Esophagus squamous epithelium (tissue), 4 donors: ENCODE results near the gene MYO1F.

Experiments
- POLR2A ChIP-seq, 4 donors: fragments of 450-650 bp; IDR thresholded peaks; one replicate each; pipeline ENCODE4 v1.6.1; 2017; ENCODE audit warnings: antibody characterized with exemption in 4 of 4, mild to moderate bottlenecking in 4 of 4, moderate library complexity in 3 of 4
- TF ChIP-seq, protein P1 (sequence below), 6 experiments: fragments of 450-650 bp in 4 of 6; fragments of 200-600 bp in 2 of 6; sonication (generic) in 2 of 6; IDR thresholded peaks; one replicate each; pipeline ENCODE4 v1.5.1; 2016 to 2019; ENCODE audit warnings: antibody characterized with exemption in 6 of 6, mild to moderate bottlenecking in 4 of 6, moderate library complexity in 4 of 6

DNA sequence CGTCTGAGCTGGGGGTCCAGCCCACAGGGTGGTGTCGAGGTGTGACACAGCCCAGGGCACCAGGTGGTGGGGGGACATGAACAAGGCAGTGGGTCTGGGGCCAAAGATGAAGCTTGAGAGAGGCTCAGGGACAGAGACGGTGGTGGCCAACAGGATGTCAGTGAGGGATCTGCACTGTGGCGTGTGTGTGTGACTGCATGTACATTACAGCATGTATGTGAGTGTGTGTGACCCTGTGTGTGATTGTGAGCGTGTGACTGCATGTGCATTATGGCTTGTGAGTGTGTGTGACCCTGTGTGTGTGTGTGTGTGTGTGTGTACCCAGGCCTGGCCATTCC lies 31.7 kb upstream of the MYO1F start:
- TF ChIP-seq, protein P1, sequence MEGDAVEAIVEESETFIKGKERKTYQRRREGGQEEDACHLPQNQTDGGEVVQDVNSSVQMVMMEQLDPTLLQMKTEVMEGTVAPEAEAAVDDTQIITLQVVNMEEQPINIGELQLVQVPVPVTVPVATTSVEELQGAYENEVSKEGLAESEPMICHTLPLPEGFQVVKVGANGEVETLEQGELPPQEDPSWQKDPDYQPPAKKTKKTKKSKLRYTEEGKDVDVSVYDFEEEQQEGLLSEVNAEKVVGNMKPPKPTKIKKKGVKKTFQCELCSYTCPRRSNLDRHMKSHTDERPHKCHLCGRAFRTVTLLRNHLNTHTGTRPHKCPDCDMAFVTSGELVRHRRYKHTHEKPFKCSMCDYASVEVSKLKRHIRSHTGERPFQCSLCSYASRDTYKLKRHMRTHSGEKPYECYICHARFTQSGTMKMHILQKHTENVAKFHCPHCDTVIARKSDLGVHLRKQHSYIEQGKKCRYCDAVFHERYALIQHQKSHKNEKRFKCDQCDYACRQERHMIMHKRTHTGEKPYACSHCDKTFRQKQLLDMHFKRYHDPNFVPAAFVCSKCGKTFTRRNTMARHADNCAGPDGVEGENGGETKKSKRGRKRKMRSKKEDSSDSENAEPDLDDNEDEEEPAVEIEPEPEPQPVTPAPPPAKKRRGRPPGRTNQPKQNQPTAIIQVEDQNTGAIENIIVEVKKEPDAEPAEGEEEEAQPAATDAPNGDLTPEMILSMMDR (IDR thresholded peaks at IDR 0.05), result no peak
- no peak for TF ChIP-seq POLR2A (IDR thresholded peaks at IDR 0.05)
